Gastroesophageal sphincter (tissue), 3 donors: ENCODE data around the gene TOP2B.

ENCODE experiments used
- EP300 ChIP-seq: sonication (generic); formaldehyde crosslinking; IDR thresholded peaks from one replicate; pipeline ENCODE4 v1.6.1; 2017; ENCODE audit warnings: antibody characterized with exemption, mild to moderate bottlenecking
- POLR2A ChIP-seq, 2 donors: fragments of 450-650 bp; IDR thresholded peaks; one replicate each; pipeline ENCODE4 v1.6.1; 2017; ENCODE audit warnings: antibody characterized with exemption in 2 of 2, mild to moderate bottlenecking in 2 of 2, moderate library complexity in 1 of 2
- POLR2AphosphoS5 ChIP-seq: sonication (generic); formaldehyde crosslinking; IDR thresholded peaks from one replicate; pipeline ENCODE4 v1.6.1; 2017; ENCODE audit warnings: antibody characterized with exemption
- TF ChIP-seq, protein P1 (sequence below), 4 experiments: fragments of 200-600 bp in 2 of 4; fragments of 450-650 bp in 2 of 4; sonication (generic) in 1 of 4; IDR thresholded peaks; one replicate each; pipeline ENCODE4 v1.5.1; 2017 to 2019; ENCODE audit warnings: antibody characterized with exemption in 4 of 4, mild to moderate bottlenecking in 2 of 4, moderate library complexity in 2 of 4

DNA sequence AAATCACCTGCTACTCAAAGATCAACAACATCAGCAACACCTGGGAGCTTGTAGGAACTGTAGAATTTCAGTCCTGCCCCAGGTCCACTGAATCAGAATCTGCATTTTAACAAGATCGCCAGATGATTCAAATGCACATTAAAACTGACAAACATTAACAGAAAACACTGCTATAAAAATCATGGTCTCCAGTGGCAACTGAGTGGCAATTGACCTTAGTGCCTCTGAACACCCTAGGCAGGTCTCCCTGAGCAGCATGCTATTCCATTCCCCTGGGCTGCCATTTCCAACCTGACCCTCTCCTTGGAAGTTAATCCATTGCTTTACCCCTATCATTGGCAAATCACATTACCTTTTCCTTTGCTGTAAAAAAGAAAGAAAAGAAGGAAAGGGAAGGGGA is 23.0 kb upstream of the TOP2B start:
- TF ChIP-seq, protein P1, sequence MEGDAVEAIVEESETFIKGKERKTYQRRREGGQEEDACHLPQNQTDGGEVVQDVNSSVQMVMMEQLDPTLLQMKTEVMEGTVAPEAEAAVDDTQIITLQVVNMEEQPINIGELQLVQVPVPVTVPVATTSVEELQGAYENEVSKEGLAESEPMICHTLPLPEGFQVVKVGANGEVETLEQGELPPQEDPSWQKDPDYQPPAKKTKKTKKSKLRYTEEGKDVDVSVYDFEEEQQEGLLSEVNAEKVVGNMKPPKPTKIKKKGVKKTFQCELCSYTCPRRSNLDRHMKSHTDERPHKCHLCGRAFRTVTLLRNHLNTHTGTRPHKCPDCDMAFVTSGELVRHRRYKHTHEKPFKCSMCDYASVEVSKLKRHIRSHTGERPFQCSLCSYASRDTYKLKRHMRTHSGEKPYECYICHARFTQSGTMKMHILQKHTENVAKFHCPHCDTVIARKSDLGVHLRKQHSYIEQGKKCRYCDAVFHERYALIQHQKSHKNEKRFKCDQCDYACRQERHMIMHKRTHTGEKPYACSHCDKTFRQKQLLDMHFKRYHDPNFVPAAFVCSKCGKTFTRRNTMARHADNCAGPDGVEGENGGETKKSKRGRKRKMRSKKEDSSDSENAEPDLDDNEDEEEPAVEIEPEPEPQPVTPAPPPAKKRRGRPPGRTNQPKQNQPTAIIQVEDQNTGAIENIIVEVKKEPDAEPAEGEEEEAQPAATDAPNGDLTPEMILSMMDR (IDR thresholded peaks at IDR 0.05) = no peak
- TF ChIP-seq POLR2AphosphoS5 = no peak
- no peak for TF ChIP-seq POLR2A (IDR thresholded peaks at IDR 0.05)
- TF ChIP-seq EP300 = no peak
